Measurements from ENCODE around the gene CCDC82. TPM values are rescaled to one million over a fixed set of nuclear protein-coding genes. Genes with fewer than 3 reads are reported as not detected.

Gene CCDC82
- polyA plus RNA-seq, 1 donor: 69.9 TPM

DNA sequence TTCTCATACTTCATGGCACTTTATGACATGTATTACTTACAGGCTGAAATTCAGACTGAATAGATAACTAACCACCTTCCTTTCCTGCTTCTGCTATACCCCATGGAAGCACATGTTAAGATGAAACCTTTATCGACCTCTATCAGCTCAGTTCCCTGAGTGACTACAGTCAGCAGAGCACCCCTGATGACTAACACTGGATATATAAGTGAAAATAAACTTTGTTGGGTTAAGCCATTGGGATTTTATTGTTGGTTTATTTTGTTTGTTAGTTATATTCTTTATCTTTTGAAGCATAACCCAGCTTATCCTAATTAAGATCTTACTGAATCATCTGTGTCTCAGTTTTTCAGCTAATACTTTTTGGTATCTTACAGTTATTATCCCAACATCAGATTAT lies 23.7 kb downstream of the CCDC82 start:
- no peak for DNase-seq

DNA sequence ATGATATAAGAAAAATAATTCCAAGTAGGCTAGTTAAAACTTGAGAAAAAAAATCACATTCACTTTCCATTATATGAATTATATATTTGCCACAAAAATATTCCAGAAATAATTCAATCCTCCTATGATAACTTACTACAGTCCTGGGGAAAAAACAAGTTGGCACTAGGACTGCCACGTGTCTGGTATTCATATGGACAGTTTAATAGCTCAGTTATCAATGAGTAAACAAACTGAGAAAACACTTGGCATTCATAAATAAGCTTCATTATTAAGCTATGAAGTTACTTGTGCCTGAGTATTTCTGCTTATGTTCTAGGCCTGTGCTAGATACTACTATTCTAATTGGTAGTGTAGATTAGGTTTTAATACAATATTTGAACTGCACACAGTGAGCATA lies 24.2 kb downstream of the CCDC82 start:
- DNase-seq: no peak

DNA sequence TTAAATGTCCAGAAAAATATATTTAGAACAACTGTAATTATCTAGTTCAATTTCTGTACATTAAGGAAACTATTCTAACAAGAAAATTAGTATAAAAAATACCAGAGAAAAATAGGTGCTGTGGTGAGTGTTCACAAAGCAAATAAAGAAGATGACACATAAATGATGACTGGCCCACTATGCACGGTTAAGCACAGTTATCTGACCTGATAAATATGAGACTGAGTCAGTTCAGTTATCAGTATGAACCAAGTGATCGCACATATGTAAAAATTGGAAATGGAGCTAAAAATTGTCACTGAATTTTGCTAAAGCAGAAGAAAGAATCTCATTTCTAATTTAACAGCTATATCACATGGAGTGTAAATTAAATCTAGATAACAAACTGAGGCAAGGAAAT lies 27.9 kb downstream of the CCDC82 start:
- DNase-seq: no peak

DNA sequence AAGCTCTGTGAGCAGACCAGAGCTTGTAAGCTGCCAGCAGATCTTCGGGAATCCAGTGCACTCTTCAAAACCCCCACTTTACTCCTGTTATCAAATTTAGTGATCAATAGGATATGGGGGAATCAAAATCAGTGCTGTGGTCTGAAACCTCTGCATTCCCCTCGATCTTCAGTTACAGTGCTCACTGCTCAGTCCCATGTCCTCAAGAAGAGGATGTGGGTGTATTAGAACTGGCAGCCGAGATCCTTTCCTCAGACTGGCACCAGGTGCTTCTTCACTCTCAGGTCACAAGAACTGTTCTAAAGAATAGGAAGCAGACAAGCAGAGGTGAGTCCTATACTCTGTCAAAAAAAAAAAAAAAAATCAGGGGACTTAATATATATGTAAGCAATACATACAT lies 31.4 kb downstream of the CCDC82 start:
- DNase-seq: no peak

DNA sequence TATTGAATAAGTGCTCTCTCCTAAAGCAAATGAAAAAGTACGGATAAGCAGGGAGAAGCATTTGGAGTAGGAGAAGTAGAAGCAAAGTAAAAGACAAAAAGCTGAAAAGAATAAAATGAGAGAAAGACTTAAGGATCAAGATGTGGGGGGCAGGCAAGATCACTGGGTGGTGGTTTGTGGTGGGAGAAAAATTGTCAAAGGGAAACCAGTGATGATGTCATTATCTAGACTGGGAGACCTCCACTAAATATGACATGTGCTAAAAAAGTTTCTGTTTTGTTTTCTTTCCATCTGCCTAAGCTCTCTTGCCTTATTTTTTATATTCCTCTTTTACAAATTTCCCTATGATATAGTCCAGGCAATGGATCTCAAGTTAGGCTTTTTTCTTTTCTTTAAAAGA lies 31.9 kb downstream of the CCDC82 start:
- DNase-seq: no peak

DNA sequence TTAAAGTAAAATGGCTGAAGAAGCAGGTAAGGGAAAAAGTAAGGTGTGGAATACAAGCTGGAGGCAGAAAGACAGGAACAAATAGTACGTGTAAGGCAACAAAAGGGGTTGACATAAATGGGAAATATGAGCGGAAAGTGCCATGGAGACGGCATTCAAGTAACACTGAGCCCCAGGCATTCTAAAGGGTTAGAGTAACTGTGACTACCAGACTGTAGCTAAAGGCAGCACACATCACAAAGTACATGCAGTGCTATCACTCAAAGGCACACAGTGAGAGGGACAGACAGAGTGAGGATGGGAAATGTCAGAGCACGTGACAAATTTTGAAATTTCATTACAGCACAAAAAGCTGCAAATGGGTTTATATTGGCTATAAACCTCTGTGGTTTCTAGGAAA lies 32.9 kb downstream of the CCDC82 start:
- no peak for DNase-seq

DNA sequence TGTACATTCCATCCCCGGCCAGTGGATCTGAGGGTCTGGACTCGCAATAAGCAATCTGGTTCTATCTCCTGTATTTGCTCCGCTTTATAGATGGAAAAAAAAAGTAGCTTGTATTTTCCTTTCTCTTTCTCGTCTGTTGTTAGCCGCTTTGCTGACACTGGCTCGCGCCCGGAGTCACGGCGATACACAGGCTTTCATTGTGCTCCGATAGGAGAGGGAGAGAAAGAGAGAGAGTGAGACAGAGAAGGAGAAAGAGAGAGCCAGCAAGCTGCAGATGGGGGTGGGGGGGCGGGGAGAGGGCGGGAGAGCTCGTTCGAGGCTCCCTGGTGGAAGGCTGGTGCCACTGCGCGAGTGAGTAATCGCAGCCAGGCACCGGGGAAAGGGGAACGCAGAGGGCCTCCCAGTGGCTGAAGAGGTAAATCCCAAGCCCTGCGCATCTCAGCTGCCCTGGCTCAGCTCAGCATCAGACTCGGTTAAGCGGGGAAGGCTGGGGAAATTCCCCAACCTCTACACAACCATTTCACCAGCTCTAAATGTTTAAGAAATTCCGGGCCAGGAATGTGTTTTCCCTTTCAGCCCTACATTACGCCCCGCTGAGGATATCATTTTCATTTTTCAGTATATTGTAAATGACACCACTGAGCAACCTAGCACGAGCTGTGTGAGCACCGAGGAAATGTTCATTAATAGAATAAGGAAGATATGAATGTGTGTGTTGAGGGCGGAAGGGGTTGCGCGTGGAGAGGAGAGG lies 46.6 kb downstream of the CCDC82 start, which contains the start of gene MAML2:
Gene MAML2 (minus strand): TSS at position 235 of the 751 bp plus-strand sequence. CDS start 1,300 bp downstream, outside the sequence.
- DNase-seq: peak; percentile 92

DNA sequence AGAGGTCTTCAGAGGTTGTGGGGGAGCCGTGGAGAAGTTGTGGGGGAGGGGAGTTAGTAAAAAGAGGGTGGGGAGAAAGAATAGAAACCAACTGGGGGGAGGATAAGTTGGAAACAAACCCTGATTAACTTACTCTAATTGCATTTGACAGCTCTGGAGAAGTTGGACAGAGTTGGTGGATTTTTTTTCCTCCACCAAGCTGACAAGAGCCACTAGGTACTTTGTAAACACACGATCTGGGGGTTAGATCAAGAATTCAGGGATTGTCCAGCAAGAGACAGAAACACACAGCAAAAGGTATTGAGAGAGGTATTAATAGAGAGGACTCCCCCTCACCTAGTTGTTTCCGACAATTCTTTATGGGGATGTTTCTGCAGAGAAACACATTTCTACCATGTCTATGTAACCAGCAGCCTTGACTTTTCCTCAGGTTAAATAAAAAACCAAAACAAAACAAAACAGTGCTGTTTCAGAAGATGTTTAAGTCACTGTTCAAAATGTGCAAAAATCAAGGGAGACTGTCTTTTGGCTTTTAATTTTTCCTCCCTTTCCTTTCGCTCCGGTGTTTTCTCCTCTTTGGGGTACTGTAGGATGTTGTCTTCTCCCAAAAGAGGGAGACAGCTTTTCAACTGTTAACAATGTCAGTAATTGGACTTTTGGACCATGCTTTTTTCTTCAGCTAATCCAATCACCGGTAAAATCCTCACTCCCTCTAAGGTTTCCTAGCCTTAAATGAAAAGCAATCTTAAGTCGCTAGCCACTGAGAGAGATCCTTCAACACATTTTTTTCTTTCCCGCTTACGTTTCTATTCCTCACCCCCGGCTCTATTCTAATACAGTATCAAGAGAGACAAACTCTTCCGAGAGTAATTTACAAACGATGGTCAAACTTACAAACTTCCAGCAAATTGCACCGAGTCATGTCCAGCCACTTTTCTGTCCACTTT lies 47.4 kb downstream of the CCDC82 start:
- DNase-seq: no peak

DNA sequence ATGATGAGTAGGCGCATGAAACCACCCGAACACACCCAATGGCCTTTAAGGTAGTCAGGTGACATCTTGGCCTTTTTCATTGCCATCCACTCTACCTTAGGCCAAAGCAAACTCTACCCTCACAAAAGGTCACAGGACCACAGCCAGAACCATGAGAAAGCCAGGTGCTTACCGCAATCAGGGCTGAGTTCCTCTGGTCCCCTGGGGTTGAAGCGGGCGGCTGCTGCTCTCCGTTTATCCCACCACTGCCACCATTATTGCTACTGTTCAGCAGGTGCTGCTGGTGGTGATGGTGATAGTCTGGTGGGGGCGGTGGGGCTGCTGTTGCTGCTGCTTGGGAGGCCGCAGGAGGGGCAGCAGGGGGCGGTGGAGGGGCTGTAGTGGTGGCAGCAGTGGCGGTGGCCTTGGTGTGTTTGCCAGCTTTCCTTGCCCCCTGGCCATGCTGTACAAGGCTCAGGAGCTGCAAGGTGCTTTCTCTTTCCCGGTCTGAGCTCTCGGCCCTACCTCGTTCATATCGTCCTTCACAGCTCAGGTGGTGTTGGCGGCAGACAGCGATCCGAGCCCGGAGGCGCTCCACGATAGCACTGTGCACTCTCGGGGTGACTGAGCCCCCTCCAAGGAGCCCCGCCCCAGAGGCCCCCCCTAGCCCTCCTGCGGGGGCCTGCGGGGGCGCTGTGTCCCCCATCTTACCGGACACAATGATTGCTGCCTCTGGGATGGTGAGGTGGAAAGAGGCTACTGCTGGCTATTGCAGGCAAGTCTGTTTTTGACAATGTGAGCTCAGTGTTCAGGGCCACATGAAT lies 48.3 kb downstream of the CCDC82 start:
- DNase-seq: no peak

DNA sequence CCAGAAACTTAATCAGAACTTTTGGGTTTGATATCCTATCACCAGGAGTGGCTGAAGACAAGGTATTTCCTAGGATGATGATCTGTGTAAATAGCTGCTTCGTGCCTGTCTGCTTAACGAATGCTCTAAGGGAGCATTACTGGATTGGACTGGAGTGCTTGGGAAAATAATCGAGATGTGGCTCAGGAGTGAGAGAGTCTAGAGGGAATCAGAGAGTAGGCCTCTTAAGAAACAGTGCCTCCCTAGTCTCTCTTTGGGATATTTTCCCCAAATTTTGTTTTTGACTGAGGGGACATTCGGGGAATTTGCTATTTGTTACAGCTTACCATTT lies 49.2 kb downstream of the CCDC82 start:
- DNase-seq: no peak

DNA sequence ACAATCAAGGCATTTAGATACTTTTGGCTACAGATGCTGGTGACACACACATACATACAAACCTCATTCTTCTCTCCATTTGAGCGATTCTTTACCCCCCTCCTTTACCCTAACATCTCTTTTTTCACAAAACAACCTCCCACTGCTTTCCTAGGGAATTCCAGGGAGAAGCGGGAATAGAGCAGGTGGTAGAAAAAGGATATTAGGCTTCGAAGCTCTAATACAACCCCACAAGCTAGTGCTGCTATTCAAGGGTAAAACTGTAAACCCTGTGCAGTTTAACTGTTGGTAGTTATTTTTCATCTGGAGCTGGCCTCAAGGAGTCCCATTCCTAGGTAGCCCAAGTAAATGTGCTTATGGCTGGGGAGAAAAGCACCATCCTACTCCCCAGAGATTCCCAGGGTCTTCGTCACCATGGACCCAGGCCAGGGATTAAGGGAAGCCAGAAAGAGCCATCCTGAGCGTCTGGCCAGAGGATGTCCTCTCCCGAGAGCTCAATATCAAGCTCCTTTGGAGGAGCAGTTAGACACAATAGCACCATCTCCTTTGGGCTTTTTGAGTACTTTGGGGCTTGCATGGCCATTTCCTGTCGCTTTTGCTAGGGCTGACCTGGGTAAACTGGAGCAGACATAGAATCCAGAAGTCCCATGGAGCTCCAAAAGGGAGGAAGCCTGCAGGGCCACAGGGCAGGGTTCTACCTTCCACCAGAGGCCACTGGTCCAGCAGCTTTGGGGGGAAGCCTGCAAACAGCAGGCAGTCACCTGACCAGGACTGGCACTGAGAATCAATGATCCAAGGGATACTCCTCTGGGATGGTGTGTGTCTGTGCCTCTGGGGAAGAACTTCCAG lies 49.8 kb downstream of the CCDC82 start:
- DNase-seq: no peak

DNA sequence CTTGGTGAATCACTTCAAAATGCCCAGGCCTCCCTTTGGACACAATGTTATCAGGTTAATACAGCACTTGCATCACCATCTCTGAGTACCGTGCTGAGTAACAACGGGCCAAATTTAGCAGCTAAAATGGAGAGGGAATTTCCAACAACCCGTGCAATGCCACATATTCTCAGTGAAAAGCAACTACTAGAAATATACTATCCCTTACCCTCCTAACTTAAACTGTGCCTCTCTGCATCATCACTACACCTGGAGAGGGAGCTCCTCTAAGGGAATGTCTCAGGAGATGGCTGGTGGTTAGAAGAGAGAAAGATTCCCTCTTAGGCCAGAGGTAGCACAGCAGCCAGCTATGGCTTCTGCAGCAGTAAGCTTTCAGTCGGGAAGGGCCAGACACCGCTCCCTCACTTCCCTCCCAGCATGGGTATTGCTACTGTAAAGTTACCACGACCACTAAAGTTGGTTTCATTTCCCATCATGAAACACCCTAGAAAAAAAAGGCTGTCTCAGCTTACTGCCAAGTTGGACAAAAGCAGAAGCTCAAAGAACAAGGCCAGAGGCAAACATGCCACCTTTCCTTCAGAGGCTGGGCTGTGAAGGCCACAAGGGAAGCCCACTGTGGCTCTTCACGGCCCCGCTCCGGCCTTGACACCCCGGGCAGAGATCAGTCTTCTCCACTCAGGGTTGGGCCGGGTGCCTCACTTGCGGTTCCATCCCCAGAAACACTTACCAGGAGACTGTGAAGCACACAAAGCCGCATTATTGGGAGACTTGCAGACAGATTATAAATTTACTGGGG lies 50.6 kb downstream of the CCDC82 start:
- DNase-seq: no peak

DNA sequence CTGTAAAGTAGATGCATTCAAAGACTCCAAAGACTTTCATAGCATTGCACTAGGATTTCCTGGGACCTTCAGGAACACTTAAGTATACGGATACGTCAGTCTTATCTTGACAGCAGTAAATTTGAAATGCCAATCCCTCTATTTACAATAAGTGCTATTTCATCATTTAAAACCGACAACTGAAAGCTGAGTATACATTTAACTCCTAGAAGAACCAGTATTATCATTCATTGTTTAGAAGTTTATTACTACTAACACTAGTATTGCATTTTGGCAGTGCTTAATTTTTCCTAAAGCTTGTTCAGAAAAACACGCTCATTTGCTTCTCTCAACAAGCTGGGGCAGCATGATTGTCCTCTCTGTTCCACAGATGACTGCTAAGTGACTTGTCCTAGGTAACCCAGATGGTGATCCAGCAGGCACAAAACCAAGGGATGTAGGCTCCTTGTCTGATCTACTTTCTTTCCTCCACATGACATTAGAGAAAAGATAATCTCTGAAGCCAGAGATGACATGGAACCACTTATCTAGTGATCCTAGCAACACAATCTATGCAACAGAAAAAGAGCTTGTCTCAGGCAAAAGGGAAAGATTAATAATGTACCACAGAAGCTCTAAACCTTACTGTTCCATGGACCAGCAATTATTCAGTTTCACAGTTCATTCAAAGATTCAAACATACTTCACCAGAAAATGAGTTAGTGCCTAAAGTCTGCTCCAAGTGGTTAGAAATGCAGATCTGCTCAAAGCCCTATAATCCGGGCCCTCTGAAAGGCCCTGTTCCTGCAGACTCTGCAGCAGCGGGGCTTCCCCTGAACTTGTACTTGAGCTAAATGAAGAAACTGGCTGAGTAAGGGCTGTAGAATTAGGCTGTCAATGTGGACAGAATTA lies 51.9 kb downstream of the CCDC82 start:
- no peak for DNase-seq

DNA sequence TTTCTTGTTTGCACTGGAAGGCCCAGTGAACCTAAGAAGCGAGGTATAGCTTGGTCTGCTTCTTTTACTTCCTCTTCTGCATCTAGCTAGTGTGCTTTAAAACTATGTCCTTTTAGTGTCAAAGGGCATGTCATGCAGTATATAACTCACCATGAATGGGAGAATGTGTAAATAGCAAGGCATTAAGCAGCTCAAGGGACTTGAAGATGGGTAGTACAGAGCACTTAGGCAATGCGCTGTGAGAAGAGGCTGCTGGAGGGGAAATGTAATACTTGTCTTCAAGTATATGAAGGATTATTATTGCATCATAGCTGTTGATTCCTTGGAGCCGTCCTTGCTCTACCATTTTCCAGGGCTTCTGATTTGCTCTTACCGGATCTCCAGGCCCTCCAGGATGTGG lies 54.3 kb downstream of the CCDC82 start:
- no peak for DNase-seq

DNA sequence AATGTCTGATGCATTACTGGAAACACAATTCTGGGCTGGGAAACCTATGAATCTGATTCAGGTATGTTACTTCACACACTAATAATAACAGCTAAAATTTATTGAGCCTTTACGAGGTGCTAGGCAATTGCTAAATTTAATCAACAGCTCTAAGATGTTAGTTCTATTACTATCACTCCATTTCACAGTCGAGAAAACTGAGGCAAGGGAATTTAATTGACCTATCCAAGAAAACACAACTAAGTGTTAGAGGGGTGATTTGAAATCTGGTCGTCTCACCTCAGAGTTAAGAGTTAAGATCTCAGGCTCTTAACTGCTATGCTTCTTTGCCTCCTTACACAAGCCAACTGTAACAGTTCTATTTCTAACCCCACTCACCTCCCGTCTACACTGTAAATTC lies 55.5 kb downstream of the CCDC82 start:
- DNase-seq: no peak

DNA sequence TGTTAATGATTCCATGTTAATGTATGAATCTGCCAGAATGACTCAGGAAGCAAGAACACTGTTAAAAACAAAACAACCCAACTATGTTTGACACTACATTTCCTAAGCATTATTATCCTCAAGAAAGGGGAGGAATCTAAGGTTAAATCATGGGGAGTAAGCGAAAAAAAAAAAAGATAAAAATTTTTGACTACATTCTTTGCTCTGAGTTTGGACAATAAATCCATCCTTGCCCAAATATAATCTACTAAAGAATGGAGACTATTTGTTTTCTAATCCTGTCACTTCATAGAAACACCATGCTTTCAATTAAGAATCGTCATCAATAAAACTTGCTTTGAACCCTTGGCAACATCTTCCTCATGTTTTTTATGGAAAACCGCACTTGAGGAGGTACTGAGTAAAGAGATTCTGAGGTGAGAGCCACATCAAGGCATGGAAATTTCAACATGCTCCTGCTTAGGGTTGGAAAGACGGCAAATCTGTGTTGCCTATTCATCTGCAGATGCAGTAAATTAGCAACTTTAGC lies 56.5 kb downstream of the CCDC82 start:
- DNase-seq: no peak

DNA sequence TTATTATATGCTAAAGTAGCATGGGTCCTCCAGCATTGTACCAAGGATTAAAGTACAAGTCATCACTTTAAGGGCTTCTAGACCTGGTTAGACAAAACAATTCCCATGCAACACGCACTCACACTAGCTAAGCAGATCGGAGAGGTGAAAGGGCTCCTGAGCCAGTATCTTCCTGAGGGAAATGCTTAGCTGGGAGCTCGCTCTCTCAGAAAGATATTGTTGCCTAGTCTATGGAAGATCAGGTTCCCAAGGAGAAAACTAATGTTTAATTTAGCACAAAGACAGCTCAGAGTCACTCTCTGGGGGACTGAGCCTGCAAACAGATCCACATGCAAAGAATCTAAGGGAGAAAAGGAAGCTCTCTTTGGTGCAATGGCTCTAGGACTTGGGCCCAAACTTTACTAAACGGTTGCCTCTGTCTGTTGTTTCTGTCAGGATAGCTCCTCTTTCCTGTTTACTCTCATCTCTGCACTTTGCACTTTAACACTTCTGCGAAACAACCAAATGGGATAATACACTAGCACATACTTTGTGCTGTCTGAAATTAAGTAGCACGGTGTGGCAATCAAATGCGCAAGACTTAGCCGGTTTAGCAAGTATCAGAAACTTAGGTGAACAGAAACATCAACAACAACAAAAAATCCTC lies 57.5 kb downstream of the CCDC82 start:
- DNase-seq: no peak

DNA sequence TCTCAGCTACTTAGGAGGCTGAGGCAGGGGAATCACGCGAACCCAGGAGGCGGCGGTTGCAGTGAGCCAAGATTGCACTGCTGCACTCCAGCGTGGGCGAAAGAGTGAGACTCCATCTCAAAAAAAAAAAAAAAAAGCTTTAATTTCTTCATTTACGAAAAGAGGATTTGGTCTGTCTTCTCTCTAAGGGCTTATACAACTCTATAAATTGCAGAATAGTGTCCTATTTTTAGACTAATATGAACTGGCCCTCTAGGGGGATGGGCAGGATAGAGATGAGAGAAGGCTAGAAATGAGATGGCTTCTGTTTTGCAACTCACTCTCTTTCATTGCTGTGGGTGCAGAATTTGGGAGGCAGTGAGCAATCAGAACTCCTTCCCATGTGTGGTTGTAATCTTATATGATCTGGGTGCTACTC lies 58.0 kb downstream of the CCDC82 start:
- no peak for DNase-seq

DNA sequence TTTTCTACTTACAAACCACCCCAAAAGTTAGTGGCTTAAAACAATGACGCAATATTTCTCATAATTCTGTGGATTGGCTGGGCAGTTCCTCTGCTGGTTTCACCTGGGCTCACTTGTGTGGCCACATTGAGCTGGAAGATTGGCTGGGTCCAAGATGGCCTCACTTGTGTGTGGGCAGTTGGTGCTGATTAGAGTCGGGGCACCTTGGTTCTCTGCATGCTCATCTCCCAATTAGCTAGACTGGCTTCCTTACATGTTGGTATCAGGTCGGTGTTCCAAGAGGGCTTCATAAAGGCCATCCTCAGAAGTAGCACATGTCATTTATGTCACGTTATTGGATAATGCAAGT lies 59.2 kb downstream of the CCDC82 start:
- no peak for DNase-seq
